Measurements from ENCODE around the gene NRAP. TPM values are rescaled to one million over a fixed set of nuclear protein-coding genes. Genes with fewer than 3 reads are reported as not detected.

Gene NRAP
- total and polyA plus RNA-seq, 2 of the 4 experiments (the other 2 are of a cell fraction), result not detected

GRCh38 chr10:113686028-113686427, 22.2 kb upstream of the NRAP start:
- Histone ChIP-seq H3K14ac (replicated peaks; ENCODE audit: low read depth, low read length) (no peak overlapping the region), H2BK20ac (ENCODE audit: low read depth, low read length) (no peak overlapping the region), H3K4me2 (ENCODE audit: low read depth, low read length) (no peak overlapping the region), H4K20me1 (ENCODE audit: insufficient read depth, low read length) (0 out of 2 replicates have a peak, but pooled peaks cover under 1% of the 10 kb centered on the region), H3K23ac (ENCODE audit: low read depth, low read length) (no peak overlapping the region), H4K91ac (ENCODE audit: insufficient read depth, low read depth, low read length) (no peak overlapping the region), H3K9me1 (ENCODE audit: insufficient read depth, low read length) (peaks cover 5% of the 10 kb centered on the region; the same call in 1 of the 2 replicates), H4K5ac (ENCODE audit: low read depth, low read length) (no peak overlapping the region), H3K9me3 (ENCODE audit: control insufficient read depth, insufficient read depth, low read length) (no peaks in the 10 kb centered on the region), H3K4ac (ENCODE audit: low read depth, low read length) (no peak overlapping the region), H3K27me3 (ENCODE audit: control insufficient read depth, insufficient read depth, low read length) (no peaks in the 10 kb centered on the region), H3K56ac (ENCODE audit: extremely low read depth, insufficient read depth, low read length) (no peak overlapping the region), H2BK15ac (ENCODE audit: low read depth, low read length) (no peak overlapping the region), H3K4me3 (ENCODE audit: insufficient read depth, low read depth, low read length) (no peak overlapping the region), H3K79me1 (ENCODE audit: low read depth in 1 of 2, low read length in 2 of 2) (peaks cover 17 to 24% of the 10 kb centered on the region in 2 experiments), H4K8ac (ENCODE audit: low read depth in 2 of 2, low read length in 2 of 2) (no peak overlapping the region), H2AK9ac (replicated peaks; ENCODE audit: low read depth, low read length, poor library complexity) (no peak overlapping the region), H2AFZ (replicated peaks; ENCODE audit: low read length, poor library complexity) (no peak overlapping the region), H3K4me1 (ENCODE audit: control insufficient read depth, insufficient read depth, low read length) (no peaks in the 10 kb centered on the region), H2BK5ac (ENCODE audit: low read depth, low read length, poor library complexity, severe bottlenecking) (no peak overlapping the region), H3K18ac (ENCODE audit: low read depth, low read length) (no peak overlapping the region), H3K9ac (ENCODE audit: low read depth, low read length) (no peak overlapping the region), H3K27ac (ENCODE audit: insufficient read depth, low read length) (no peak overlapping the region), H3K36me3 (ENCODE audit: control insufficient read depth, insufficient read depth, low read length) (no peaks in the 10 kb centered on the region), H2AK5ac (ENCODE audit: low read depth, low read length) (no peak overlapping the region), H2BK120ac (ENCODE audit: low read depth, low read length) (no peak overlapping the region)
- CTCF ChIA-PET, result no interaction called here
- ATAC-seq (ENCODE audit: low read depth) (no peak), DNase-seq (no peak)
- in situ Hi-C loops (cut with MboI; ENCODE audit: low sequenced_read_pairs), result no loop called here
- intact Hi-C loops (cut with micrococcal nuclease), result no loop called here
- POLR2A ChIA-PET (ENCODE audit: unreplicated experiment), result no interaction called here
- no TSS peak for BruUV-seq (replicated peaks)
- WGBS, 2 experiments (ENCODE audit: extremely low coverage in 2 of 2, insufficient read length in 1 of 2), result no CpG with 5 or more reads among the region's 3 CpGs
- TF ChIP-seq MAFK (IDR thresholded peaks at IDR 0.05; ENCODE audit: low read depth, low read length), result no peak
- TF ChIP-seq FOS (IDR thresholded peaks at IDR 0.05; ENCODE audit: low read depth, low read length), result no peak
- TF ChIP-seq SMC3 (IDR thresholded peaks at IDR 0.05; ENCODE audit: low read depth, low read length), result no peak
- no peak for TF ChIP-seq BHLHE40 (IDR thresholded peaks at IDR 0.05; ENCODE audit: low read depth, low read length)
- TF ChIP-seq CEBPB (IDR thresholded peaks at IDR 0.05; ENCODE audit: low read depth, low read length), result no peak
- no peak for TF ChIP-seq USF2 (IDR thresholded peaks at IDR 0.05; ENCODE audit: low read depth, low read length)
- no peak for TF ChIP-seq RCOR1 (IDR thresholded peaks at IDR 0.05; ENCODE audit: insufficient replicate concordance, low read length)
- dilution Hi-C loops (cut with HindIII; ENCODE audit: low sequenced_read_pairs, unreplicated experiment), result no loop called here
